ENCODE measurements around the gene ENTPD8. TPM values are rescaled to one million over a fixed set of nuclear protein-coding genes. Genes with fewer than 3 reads are reported as not detected.
A peak's percentile ranks its signal among the peaks of the same experiment; 100 is the strongest.

Gene ENTPD8
- total and polyA plus RNA-seq, 7 donors, result 0.01 TPM; not detected in 6

DNA sequence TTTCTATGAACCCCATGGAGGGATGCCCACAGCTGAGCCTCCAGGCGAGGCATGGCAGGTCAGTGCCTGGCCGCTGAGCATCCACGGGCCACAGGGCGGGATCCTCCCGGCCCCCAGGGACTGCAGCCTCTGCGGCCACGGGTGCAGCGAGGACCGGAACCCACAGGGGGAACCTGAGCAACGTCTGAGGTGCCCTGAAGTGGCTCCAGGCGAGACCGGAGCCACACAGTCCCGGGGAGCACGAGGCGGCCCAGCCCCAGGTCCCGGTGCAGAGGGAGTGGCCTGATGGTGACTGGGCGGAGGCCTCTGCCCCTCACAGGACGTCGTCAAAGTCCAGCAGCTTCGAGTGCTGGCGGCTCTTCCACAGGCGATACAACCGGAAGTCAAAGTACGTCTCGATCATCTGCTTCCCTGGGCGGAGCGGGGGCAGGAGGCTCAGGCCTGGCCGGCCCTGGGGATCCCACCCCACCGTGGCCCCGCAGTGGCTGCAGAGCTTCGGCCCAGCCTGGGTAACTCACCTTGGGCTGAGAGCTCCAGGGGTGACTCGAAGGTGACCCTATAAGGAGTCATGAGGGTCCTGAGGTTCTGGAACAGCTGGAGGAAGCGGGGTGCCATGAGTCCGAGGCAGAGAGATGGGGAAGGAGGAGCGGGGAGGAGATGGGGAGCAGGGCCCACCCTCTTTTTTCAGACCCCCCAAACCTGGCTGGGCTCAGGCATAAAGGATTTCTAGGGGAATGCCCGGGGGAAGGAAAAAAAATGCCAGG, 8.1 kb upstream of the ENTPD8 start:
- Histone ChIP-seq H3K27me3 (ENCODE audit: insufficient read depth in 3 of 3, low read length in 2 of 3) (no peaks in the 10 kb centered on the region), H3K4me3 (no peak overlapping the region), H3K4me1 (peaks cover 3% of the 10 kb centered on the region), H3K9me3 (no peaks in the 10 kb centered on the region), H3K27ac (no peak overlapping the region), H3K36me3 (ENCODE audit: insufficient read depth in 1 of 2, low read depth in 1 of 2) (peaks cover 0 to 25% of the 10 kb centered on the region in 2 donors)
- ATAC-seq (no peak), DNase-seq (peak in 1 of 2 donors; percentile 42)
- TF ChIP-seq, protein P1, sequence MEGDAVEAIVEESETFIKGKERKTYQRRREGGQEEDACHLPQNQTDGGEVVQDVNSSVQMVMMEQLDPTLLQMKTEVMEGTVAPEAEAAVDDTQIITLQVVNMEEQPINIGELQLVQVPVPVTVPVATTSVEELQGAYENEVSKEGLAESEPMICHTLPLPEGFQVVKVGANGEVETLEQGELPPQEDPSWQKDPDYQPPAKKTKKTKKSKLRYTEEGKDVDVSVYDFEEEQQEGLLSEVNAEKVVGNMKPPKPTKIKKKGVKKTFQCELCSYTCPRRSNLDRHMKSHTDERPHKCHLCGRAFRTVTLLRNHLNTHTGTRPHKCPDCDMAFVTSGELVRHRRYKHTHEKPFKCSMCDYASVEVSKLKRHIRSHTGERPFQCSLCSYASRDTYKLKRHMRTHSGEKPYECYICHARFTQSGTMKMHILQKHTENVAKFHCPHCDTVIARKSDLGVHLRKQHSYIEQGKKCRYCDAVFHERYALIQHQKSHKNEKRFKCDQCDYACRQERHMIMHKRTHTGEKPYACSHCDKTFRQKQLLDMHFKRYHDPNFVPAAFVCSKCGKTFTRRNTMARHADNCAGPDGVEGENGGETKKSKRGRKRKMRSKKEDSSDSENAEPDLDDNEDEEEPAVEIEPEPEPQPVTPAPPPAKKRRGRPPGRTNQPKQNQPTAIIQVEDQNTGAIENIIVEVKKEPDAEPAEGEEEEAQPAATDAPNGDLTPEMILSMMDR (IDR thresholded peaks at IDR 0.05), result no peak
- intact Hi-C loops (cut with DNase I), result no loop called here
- 84 to 87% (median 87%) methylated on average over 36 of the region's 36 CpGs for WGBS, 3 donors

DNA sequence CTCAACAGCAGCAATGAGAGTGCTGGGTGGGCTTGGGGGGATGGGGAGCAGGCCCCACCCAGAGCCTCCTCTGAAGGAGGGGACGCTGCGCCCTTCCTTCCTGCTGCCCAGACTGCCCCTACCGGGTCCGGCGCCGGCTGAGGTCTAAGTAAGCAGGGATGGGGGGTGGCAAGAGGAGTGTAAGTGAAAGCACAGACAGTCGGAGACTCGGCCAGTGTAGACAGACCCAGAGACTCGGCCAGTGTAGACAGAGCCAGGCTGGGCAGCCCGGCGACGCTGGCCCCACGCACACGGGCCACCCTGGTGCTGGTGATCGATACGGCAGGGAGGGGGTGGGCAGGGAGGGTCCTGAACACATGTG, 7.4 kb upstream of the ENTPD8 start:
- DNase-seq (peak; percentile 13 to 43), ATAC-seq (no peak)
- Histone ChIP-seq H3K36me3 (ENCODE audit: insufficient read depth in 1 of 2, low read depth in 1 of 2) (peaks cover 0 to 25% of the 10 kb centered on the region in 2 donors), H3K9me3 (no peaks in the 10 kb centered on the region), H3K27me3 (ENCODE audit: insufficient read depth in 3 of 3, low read length in 2 of 3) (peaks cover 0 to 1% (median 0%) of the 10 kb centered on the region in 3 donors), H3K4me1 (peaks cover 3% of the 10 kb centered on the region), H3K27ac (no peak overlapping the region), H3K4me3 (no peak overlapping the region)
- intact Hi-C loops (cut with DNase I), result no loop called here
- TF ChIP-seq, protein P1 (IDR thresholded peaks at IDR 0.05), result no peak
- WGBS, 3 donors, result 88 to 90% (median 88%) methylated on average over 15 to 16 of the region's 16 CpGs

- Histone ChIP-seq H3K4me3 (no peak overlapping the region), H3K27ac (no peak overlapping the region), H3K36me3 (ENCODE audit: insufficient read depth in 1 of 2, low read depth in 1 of 2) (peaks cover 0 to 24% of the 10 kb centered on the region in 2 donors), H3K27me3 (ENCODE audit: insufficient read depth in 3 of 3, low read length in 2 of 3) (peaks cover 0 to 5% (median 0%) of the 10 kb centered on the region in 3 donors), H3K4me1 (peaks cover 3% of the 10 kb centered on the region), H3K9me3 (no peaks in the 10 kb centered on the region)
- ATAC-seq (no peak), DNase-seq (peak; percentile 18 to 50)
- WGBS, 3 donors, result 73 to 77% (median 75%) methylated on average over 26 to 27 of the region's 27 CpGs
- intact Hi-C loops (cut with DNase I), result no loop called here
- TF ChIP-seq, protein P1 (IDR thresholded peaks at IDR 0.05), result no peak
Measured at GRCh38 chr9:137447722-137448601, 6.8 kb upstream of the ENTPD8 start.

GRCh38 chr9:137446851-137447471, 5.8 kb upstream of the ENTPD8 start:
- H3K36me3 ChIP-seq (ENCODE audit: insufficient read depth in 1 of 2, low read depth in 1 of 2), result peaks cover 0 to 18% of the 10 kb centered on the region in 2 donors
- H3K4me1 ChIP-seq, result peaks cover 3% of the 10 kb centered on the region
- no peak overlapping the region for H3K27ac ChIP-seq
- peaks cover 0 to 15% (median 0%) of the 10 kb centered on the region in 3 donors for H3K27me3 ChIP-seq (ENCODE audit: insufficient read depth in 3 of 3, low read length in 2 of 3)
- H3K4me3 ChIP-seq, result no peak overlapping the region
- no peaks in the 10 kb centered on the region for H3K9me3 ChIP-seq
- ATAC-seq (no peak), DNase-seq (peak; percentile 12 to 38)
- 68 to 78% (median 70%) methylated on average over 21 of the region's 21 CpGs for WGBS, 3 donors
- TF ChIP-seq, protein P1 (IDR thresholded peaks at IDR 0.05), result no peak
- intact Hi-C loops (cut with DNase I), result no loop called here
